CD4-positive, alpha-beta memory T cell (primary cell): ENCODE data around the gene INAFM1. TPM values are rescaled to one million over a fixed set of nuclear protein-coding genes. Genes with fewer than 3 reads are reported as not detected.

Source experiments
- CTCF ChIA-PET: fragments of 350-600 bp; sonication (Branson Sonifier 250); formaldehyde crosslinking; loops from one replicate; lab custom pipeline; 2021; ENCODE audit warnings: inconsistent platforms; ENCODE audit not compliant: partially characterized antibody; lab: Charles Lee
- POLR2A ChIA-PET: fragments of 350-600 bp; sonication (Branson Sonifier 250); formaldehyde crosslinking; loops from one replicate; lab custom pipeline; 2021; ENCODE audit not compliant: partially characterized antibody; lab: Charles Lee
- DNase-seq, 5 donors: peaks; one replicate each; pipeline versions ENCODE4 v3.0.0 to v3.0.0-alpha.2; 2020 to 2022; ENCODE audit warnings: mixed read lengths in 1 of 5
- H3K27ac ChIP-seq: one replicate; pipeline ENCODE4 v1.7.0; 2013; ENCODE audit warnings: low read depth, low read length
- H3K27me3 ChIP-seq: 2 replicates; pipeline ENCODE4 v1.7.0; 2013; ENCODE audit warnings: mild to moderate bottlenecking, low read length, moderate library complexity; ENCODE audit not compliant: insufficient read depth
- H3K36me3 ChIP-seq: 2 replicates; pipeline ENCODE4 v1.7.0; 2013; ENCODE audit warnings: mild to moderate bottlenecking, low read length, moderate library complexity; ENCODE audit not compliant: insufficient read depth
- H3K4me1 ChIP-seq: 2 replicates; pipeline ENCODE4 v1.7.0; 2013; ENCODE audit warnings: mild to moderate bottlenecking, low read length, moderate library complexity; ENCODE audit not compliant: insufficient read depth
- H3K4me3 ChIP-seq, 2 donors: one replicate each; pipeline ENCODE4 v1.7.0; 2013; ENCODE audit warnings: low read length in 2 of 2, mild to moderate bottlenecking in 1 of 2
- H3K9me3 ChIP-seq, 2 donors: one replicate each; pipeline ENCODE4 v1.7.0; 2013; ENCODE audit warnings: low read length in 2 of 2, control low read depth in 1 of 2; ENCODE audit not compliant: control insufficient read depth in 1 of 2
- H3K27ac Mint-ChIP-seq, 7 donors: one replicate each; pipeline ENCODE4 v1.8.0; 2020 to 2021; ENCODE audit warnings: mixed read lengths in 7 of 7, mild to moderate bottlenecking in 6 of 7, inconsistent platforms in 3 of 7, moderate library complexity in 3 of 7
- H3K27me3 Mint-ChIP-seq, 2 donors: one replicate each; pipeline ENCODE4 v1.8.0; 2020 to 2021; ENCODE audit warnings: mixed read lengths in 2 of 2
- H3K36me3 Mint-ChIP-seq, 2 donors: one replicate each; pipeline ENCODE4 v1.8.0; 2020 to 2021; ENCODE audit warnings: mixed read lengths in 2 of 2, inconsistent platforms in 1 of 2, mild to moderate bottlenecking in 1 of 2
- H3K4me1 Mint-ChIP-seq, 4 donors: one replicate each; pipeline ENCODE4 v1.8.0; 2020 to 2021; ENCODE audit warnings: mixed read lengths in 4 of 4, mild to moderate bottlenecking in 1 of 4
- H3K4me3 Mint-ChIP-seq, 8 donors: one replicate each; pipeline ENCODE4 v1.8.0; 2020 to 2021; ENCODE audit warnings: mixed read lengths in 8 of 8, mild to moderate bottlenecking in 7 of 8, moderate library complexity in 6 of 8, inconsistent platforms in 3 of 8
- H3K9me3 Mint-ChIP-seq, 8 donors: one replicate each; pipeline ENCODE4 v1.8.0; 2020 to 2021; ENCODE audit warnings: mixed read lengths in 8 of 8, mild to moderate bottlenecking in 5 of 8, inconsistent platforms in 3 of 8, moderate library complexity in 1 of 8
- intact Hi-C: fragments of 100-400 bp; cut with micrococcal nuclease; formaldehyde crosslinking; loops from one replicate; pipeline ENCODE4 v1.15.1; 2023
- polyA plus RNA-seq, 2 donors: library from polyadenylated mRNA; unstranded; fragments of 300-500 nt; fragmentation: Illumina TruSeq; gene quantifications; one replicate each; pipeline ENCODE4 v1.2.3, GENCODE V29; 2021
- total RNA-seq, 2 experiments: library from RNA; stranded (reverse); gene quantifications; one replicate each; pipeline ENCODE4 v1.2.3, GENCODE V29; 2021

INAFM1 gene
- total and polyA plus RNA-seq, 4 experiments from 2014 or later, result 1.8 to 16.7 (median 8.5) TPM

- POLR2A ChIA-PET, result interaction anchor here (0.8 to 2.8 kb wide), 7 partner anchors 8 to 120 kb away, joined by 4 to 24 read pairs (median 7); partner anchors contain the start of genes CCDC9 and ZC3H4
- no peaks in the 10 kb centered on the region for H3K27me3 Mint-ChIP-seq
- no peak overlapping the region for H3K4me3 ChIP-seq
- DNase-seq, result no peak
- no peaks in the 10 kb centered on the region for H3K36me3 ChIP-seq
- peak overlapping the region in 7 of 8 donors; percentile 54 to 88 (median 73) for H3K4me3 Mint-ChIP-seq
- no peaks in the 10 kb centered on the region for H3K27me3 ChIP-seq
- peaks cover 14 to 22% (median 17%) of the 10 kb centered on the region in 4 donors for H3K4me1 Mint-ChIP-seq
- CTCF ChIA-PET, result interaction anchor here (0.7 to 2.7 kb wide), 5 partner anchors 12 to 82 kb away, joined by 3 to 19 read pairs (median 4); no protein-coding TSS in a partner anchor
- H3K4me1 ChIP-seq, result peaks cover 39% of the 10 kb centered on the region
- no peak overlapping the region for H3K27ac ChIP-seq
- intact Hi-C loops, result no loop called here
- H3K9me3 ChIP-seq, result no peaks in the 10 kb centered on the region
- H3K9me3 Mint-ChIP-seq, result no peaks in the 10 kb centered on the region
- no peaks in the 10 kb centered on the region for H3K36me3 Mint-ChIP-seq
- peak overlapping the region; percentile 29 to 97 (median 79) for H3K27ac Mint-ChIP-seq
These were observed 42.1 kb upstream of the INAFM1 start for GRCh38 chr19:47232422-47233211.

- H3K36me3 ChIP-seq, result no peaks in the 10 kb centered on the region
- ChIA-PET CTCF (interaction anchor here (1.1 kb wide), 1 partner anchor 84 kb away, joined by 3 read pairs; no protein-coding TSS in a partner anchor), POLR2A (interaction anchor here (6.9 kb wide), 1 partner anchor 8 kb away, joined by 101 read pairs; no protein-coding TSS in a partner anchor)
- no peak overlapping the region for H3K27ac ChIP-seq
- intact Hi-C loops, result no loop called here
- peaks cover 37% of the 10 kb centered on the region for H3K4me1 ChIP-seq
- Mint-ChIP-seq H3K4me3 (no peak overlapping the region), H3K4me1 (peaks cover 19 to 37% (median 24%) of the 10 kb centered on the region in 4 donors), H3K9me3 (no peaks in the 10 kb centered on the region), H3K27ac (peak overlapping the region in 3 of 7 donors; percentile 16 to 39 (median 19)), H3K36me3 (no peaks in the 10 kb centered on the region), H3K27me3 (no peaks in the 10 kb centered on the region)
- H3K27me3 ChIP-seq, result no peaks in the 10 kb centered on the region
- no peaks in the 10 kb centered on the region for H3K9me3 ChIP-seq
- no peak for DNase-seq
- no peak overlapping the region for H3K4me3 ChIP-seq
These were observed 38.5 kb upstream of the INAFM1 start for GRCh38 chr19:47236072-47236675.

- Histone ChIP-seq H3K27me3 (no peaks in the 10 kb centered on the region), H3K4me3 (no peak overlapping the region), H3K36me3 (no peaks in the 10 kb centered on the region), H3K9me3 (no peaks in the 10 kb centered on the region), H3K27ac (peak overlapping the region; percentile 45), H3K4me1 (peaks cover 45% of the 10 kb centered on the region)
- intact Hi-C loops, result no loop called here
- H3K27me3 Mint-ChIP-seq, result no peaks in the 10 kb centered on the region
- peak overlapping the region; percentile 65 to 93 (median 89) for H3K27ac Mint-ChIP-seq
- H3K9me3 Mint-ChIP-seq, result no peaks in the 10 kb centered on the region
- no peaks in the 10 kb centered on the region for H3K36me3 Mint-ChIP-seq
- peak overlapping the region; percentile 77 to 90 (median 84) for H3K4me3 Mint-ChIP-seq
- peak in 2 of 5 donors; percentile 34 to 40 for DNase-seq
- H3K4me1 Mint-ChIP-seq, result peaks cover 7 to 20% (median 15%) of the 10 kb centered on the region in 4 donors
- ChIA-PET POLR2A (interaction anchor here (0.6 to 6.9 kb wide), 11 partner anchors 11 to 1720 kb away, joined by 3 to 101 read pairs (median 4); partner anchors contain the start of genes CCDC9, INAFM1 and ZC3H4), CTCF (interaction anchor here (1.0 to 1.9 kb wide), 6 partner anchors 10 to 89 kb away, joined by 3 to 10 read pairs (median 3); no protein-coding TSS in a partner anchor)
These were observed 35.5 kb upstream of the INAFM1 start for GRCh38 chr19:47239152-47239551.

GRCh38 chr19:47239610-47240296 is 34.9 kb upstream of the INAFM1 start:
- Mint-ChIP-seq H3K9me3 (no peaks in the 10 kb centered on the region), H3K36me3 (no peaks in the 10 kb centered on the region), H3K4me3 (peak overlapping the region; percentile 46 to 63 (median 53)), H3K27ac (peak overlapping the region in 5 of 7 donors; percentile 23 to 85 (median 53)), H3K27me3 (no peaks in the 10 kb centered on the region), H3K4me1 (peaks cover 7 to 26% (median 18%) of the 10 kb centered on the region in 4 donors)
- intact Hi-C loops, result loop anchor here (5.0 kb wide), 2 partner anchors 202 to 377 kb away; partner anchors contain the start of gene ARHGAP35
- DNase-seq, result peak; percentile 51 to 80 (median 56)
- Histone ChIP-seq H3K4me1 (peaks cover 50% of the 10 kb centered on the region), H3K27ac (peak overlapping the region; percentile 45), H3K4me3 (peak overlapping the region in 1 of 2 donors; percentile 46), H3K36me3 (no peaks in the 10 kb centered on the region), H3K9me3 (no peaks in the 10 kb centered on the region), H3K27me3 (no peaks in the 10 kb centered on the region)
- POLR2A ChIA-PET, result interaction anchor here (0.6 to 6.9 kb wide), 14 partner anchors 12 to 1720 kb away, joined by 3 to 101 read pairs (median 4); partner anchors contain the start of genes CCDC9, INAFM1 and ZC3H4
- CTCF ChIA-PET, result interaction anchor here (1.0 to 1.9 kb wide), 6 partner anchors 10 to 90 kb away, joined by 3 to 10 read pairs (median 3); no protein-coding TSS in a partner anchor

- peaks cover 7 to 29% (median 20%) of the 10 kb centered on the region in 4 donors for H3K4me1 Mint-ChIP-seq
- H3K9me3 Mint-ChIP-seq, result no peaks in the 10 kb centered on the region
- no peaks in the 10 kb centered on the region for H3K27me3 Mint-ChIP-seq
- POLR2A ChIA-PET, result interaction anchor here (0.9 to 6.9 kb wide), 10 partner anchors 8 to 129 kb away, joined by 3 to 101 read pairs (median 6); partner anchors contain the start of genes CCDC9, INAFM1 and ZC3H4
- H3K27ac Mint-ChIP-seq, result peak overlapping the region in 5 of 7 donors; percentile 41 to 68 (median 64)
- Histone ChIP-seq H3K36me3 (no peaks in the 10 kb centered on the region), H3K4me3 (peak overlapping the region in 1 of 2 donors; percentile 35), H3K27ac (peak overlapping the region; percentile 45), H3K9me3 (no peaks in the 10 kb centered on the region), H3K27me3 (no peaks in the 10 kb centered on the region), H3K4me1 (peaks cover 51% of the 10 kb centered on the region)
- no peaks in the 10 kb centered on the region for H3K36me3 Mint-ChIP-seq
- CTCF ChIA-PET, result interaction anchor here (0.6 to 1.1 kb wide), 2 partner anchors 30 to 33 kb away, joined by 4 to 5 read pairs; no protein-coding TSS in a partner anchor
- no peak for DNase-seq
- intact Hi-C loops, result loop anchor here (5.0 kb wide), 2 partner anchors 203 to 378 kb away; partner anchors contain the start of gene ARHGAP35
- peak overlapping the region in 7 of 8 donors; percentile 46 to 66 (median 54) for H3K4me3 Mint-ChIP-seq
These were observed 34.1 kb upstream of the INAFM1 start for GRCh38 chr19:47240556-47240955.
